HG02571 (cell line): ENCODE measurements around the gene BIRC6.
"Not testable (repeated sequence)": the region's sequence is repeated elsewhere in the genome, so short reads cannot be mapped to it uniquely, and the experiment has no call there.

Source experiments
- ATAC-seq: cut with Tn5 transposase; IDR thresholded peaks from one replicate; pipeline ENCODE4 v1.9.1; 2021; ENCODE audit warnings: mild to moderate bottlenecking, moderate library complexity; ENCODE audit not compliant: unreplicated experiment

The BIRC6 gene

GRCh38 chr2:32502941-32503340 is 146.1 kb downstream of the BIRC6 start:
- no peak for ATAC-seq

- no peak for ATAC-seq
Measured at GRCh38 chr2:32504877-32505478, 148.2 kb downstream of the BIRC6 start.

- ATAC-seq: no peak
Measured at GRCh38 chr2:32506446-32506845, 149.6 kb downstream of the BIRC6 start.

- no peak for ATAC-seq
Measured at GRCh38 chr2:32514946-32515345, 158.1 kb downstream of the BIRC6 start.

GRCh38 chr2:32516567-32516966 is 159.7 kb downstream of the BIRC6 start:
- no peak for ATAC-seq

- ATAC-seq: no peak
Measured at GRCh38 chr2:32522770-32523169, 165.9 kb downstream of the BIRC6 start.

- ATAC-seq: no peak
Measured at GRCh38 chr2:32523686-32524085, 166.9 kb downstream of the BIRC6 start.

GRCh38 chr2:32532341-32532740 is 175.5 kb downstream of the BIRC6 start:
- no peak for ATAC-seq

GRCh38 chr2:32532961-32533360 is 176.1 kb downstream of the BIRC6 start:
- ATAC-seq: no peak

- ATAC-seq: no peak
Measured at GRCh38 chr2:32534831-32535230, 178.0 kb downstream of the BIRC6 start.

GRCh38 chr2:32538735-32539134 is 181.9 kb downstream of the BIRC6 start:
- no peak for ATAC-seq

- ATAC-seq: not testable (repeated sequence)
Measured at GRCh38 chr2:32552483-32552882, 195.7 kb downstream of the BIRC6 start.

- ATAC-seq: no peak
Measured at GRCh38 chr2:32553829-32554432, 197.1 kb downstream of the BIRC6 start.

GRCh38 chr2:32558492-32558891 is 201.7 kb downstream of the BIRC6 start:
- no peak for ATAC-seq

GRCh38 chr2:32559136-32559535 is 202.3 kb downstream of the BIRC6 start:
- no peak for ATAC-seq

GRCh38 chr2:32562906-32563305 is 206.1 kb downstream of the BIRC6 start:
- no peak for ATAC-seq

GRCh38 chr2:32564417-32565035 is 207.7 kb downstream of the BIRC6 start:
- no peak for ATAC-seq

GRCh38 chr2:32565902-32566301 is 209.1 kb downstream of the BIRC6 start:
- ATAC-seq: no peak

GRCh38 chr2:32572030-32572429 is 215.2 kb downstream of the BIRC6 start:
- no peak for ATAC-seq

GRCh38 chr2:32572737-32573136 is 215.9 kb downstream of the BIRC6 start:
- ATAC-seq: no peak

GRCh38 chr2:32591669-32592463 is 235.0 kb downstream of the BIRC6 start:
- ATAC-seq: no peak

- ATAC-seq: no peak
Measured at GRCh38 chr2:32594573-32594972, 237.8 kb downstream of the BIRC6 start.
